Measurements from ENCODE around the gene ZFP42.

Gene ZFP42

DNA sequence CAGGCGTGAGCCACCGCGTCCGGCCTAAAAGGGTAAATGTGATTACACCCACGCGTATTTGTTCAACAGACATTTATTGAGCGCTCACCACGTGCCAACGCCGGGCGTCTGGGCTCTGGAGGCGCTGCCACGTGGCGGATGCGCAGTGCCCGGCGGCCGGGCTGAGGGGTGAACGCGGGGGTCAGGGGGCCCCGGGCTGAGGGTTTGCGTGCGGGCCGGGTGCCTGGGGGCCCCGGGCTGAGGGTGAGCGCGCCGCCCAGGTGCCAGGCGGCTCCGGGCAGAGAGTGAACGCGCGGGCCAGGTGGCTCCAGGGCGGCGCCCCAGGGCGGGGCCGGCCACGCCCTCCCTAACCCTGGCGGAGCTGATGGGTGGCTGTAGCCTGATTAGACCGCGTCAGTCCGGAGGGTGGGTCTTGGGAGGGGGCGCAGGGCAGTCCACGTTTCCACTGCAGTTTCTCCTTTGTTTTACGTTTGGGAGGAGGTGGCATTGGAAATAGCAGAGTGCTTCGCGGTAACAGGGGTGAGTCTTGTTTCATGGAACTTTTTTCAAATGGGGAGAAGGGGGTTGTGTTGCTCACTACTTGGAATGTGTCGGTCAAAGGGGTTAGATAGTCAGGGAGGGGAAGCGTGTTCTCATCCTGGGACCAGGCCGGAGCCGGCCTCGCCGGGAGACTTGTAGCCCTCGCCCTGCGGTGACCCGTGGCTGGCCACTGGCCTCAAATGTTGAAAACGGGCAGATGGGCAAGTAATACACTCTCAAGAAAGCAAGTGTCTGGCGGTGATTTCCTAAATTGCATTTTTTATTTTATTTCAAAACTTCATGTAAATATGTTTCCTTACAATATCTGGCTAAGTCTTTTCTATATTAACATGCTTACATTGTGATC, at the start of gene ZFP42:
TSS of gene ZFP42 (plus strand) at position 450 of the 886 bp plus-strand sequence. CDS start 7,037 bp downstream, outside the sequence.
- H3K36me3 ChIP-seq (ENCODE audit: control insufficient read depth, insufficient read depth, low read length): no peaks in the 10 kb centered on the region
- no peak within 1 kb of the TSS for H3K4me3 ChIP-seq (replicated peaks; ENCODE audit: low read depth, low read length)
- no peak for DNase-seq (ENCODE audit: extremely low read depth, insufficient read length)
- no peak for TF ChIP-seq CTCF (IDR thresholded peaks at IDR 0.05; ENCODE audit: insufficient read depth, low read length, poor library complexity, severe bottlenecking)
- H3K27me3 ChIP-seq (replicated peaks; ENCODE audit: control insufficient read depth, insufficient read depth, low read length): no peaks in the 10 kb centered on the region

GRCh38 chr4:187961171-187961570, 34.4 kb upstream of the ZFP42 start:
- no peaks in the 10 kb centered on the region for H3K36me3 ChIP-seq (ENCODE audit: control insufficient read depth, insufficient read depth, low read length)
- no peak for DNase-seq (ENCODE audit: extremely low read depth, insufficient read length)
- H3K4me3 ChIP-seq (replicated peaks; ENCODE audit: low read depth, low read length): no peak overlapping the region
- no peaks in the 10 kb centered on the region for H3K27me3 ChIP-seq (replicated peaks; ENCODE audit: control insufficient read depth, insufficient read depth, low read length)
- no peak for TF ChIP-seq CTCF (IDR thresholded peaks at IDR 0.05; ENCODE audit: insufficient read depth, low read length, poor library complexity, severe bottlenecking)

- Histone ChIP-seq H3K36me3 (ENCODE audit: control insufficient read depth, insufficient read depth, low read length) (no peaks in the 10 kb centered on the region), H3K27me3 (replicated peaks; ENCODE audit: control insufficient read depth, insufficient read depth, low read length) (no peaks in the 10 kb centered on the region), H3K4me3 (replicated peaks; ENCODE audit: low read depth, low read length) (no peak overlapping the region)
- no peak for DNase-seq (ENCODE audit: extremely low read depth, insufficient read length)
- TF ChIP-seq CTCF (IDR thresholded peaks at IDR 0.05; ENCODE audit: insufficient read depth, low read length, poor library complexity, severe bottlenecking): no peak
Measured at GRCh38 chr4:187961961-187962360, 33.6 kb upstream of the ZFP42 start.

DNA sequence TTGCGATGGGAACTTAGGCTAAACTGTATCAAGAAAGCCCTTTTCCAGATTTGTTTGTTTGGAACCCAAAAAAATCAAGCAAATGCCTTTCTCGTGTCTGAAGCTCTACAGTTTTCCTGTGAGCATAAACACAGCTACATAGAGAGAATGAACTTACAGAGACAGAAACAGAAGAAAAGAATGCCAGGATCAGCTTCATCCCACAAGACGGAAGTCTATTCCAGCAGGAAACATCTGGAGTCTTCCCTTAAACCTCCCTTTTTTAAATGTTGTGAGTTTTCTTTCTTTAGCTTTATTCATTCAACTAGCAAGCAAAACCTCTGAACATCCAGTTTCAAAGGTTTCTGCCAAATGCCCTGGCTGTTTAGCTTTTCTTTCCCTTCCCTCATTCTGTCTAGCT, 32.6 kb upstream of the ZFP42 start:
- no peak for TF ChIP-seq CTCF (IDR thresholded peaks at IDR 0.05; ENCODE audit: insufficient read depth, low read length, poor library complexity, severe bottlenecking)
- no peak overlapping the region for H3K4me3 ChIP-seq (replicated peaks; ENCODE audit: low read depth, low read length)
- no peak for DNase-seq (ENCODE audit: extremely low read depth, insufficient read length)
- no peaks in the 10 kb centered on the region for H3K27me3 ChIP-seq (replicated peaks; ENCODE audit: control insufficient read depth, insufficient read depth, low read length)
- H3K36me3 ChIP-seq (ENCODE audit: control insufficient read depth, insufficient read depth, low read length): no peaks in the 10 kb centered on the region

- no peak overlapping the region for H3K4me3 ChIP-seq (replicated peaks; ENCODE audit: low read depth, low read length)
- no peaks in the 10 kb centered on the region for H3K36me3 ChIP-seq (ENCODE audit: control insufficient read depth, insufficient read depth, low read length)
- TF ChIP-seq CTCF (IDR thresholded peaks at IDR 0.05; ENCODE audit: insufficient read depth, low read length, poor library complexity, severe bottlenecking): no peak
- no peak for DNase-seq (ENCODE audit: extremely low read depth, insufficient read length)
- H3K27me3 ChIP-seq (replicated peaks; ENCODE audit: control insufficient read depth, insufficient read depth, low read length): no peaks in the 10 kb centered on the region
Measured at GRCh38 chr4:187965726-187966125, 29.8 kb upstream of the ZFP42 start.
